HG03025 (cell line): ENCODE data around the gene MAPK11.

Source experiments
- ATAC-seq: cut with Tn5 transposase; IDR thresholded peaks from one replicate; pipeline ENCODE4 v1.9.1; 2021; ENCODE audit warnings: mild to moderate bottlenecking, moderate library complexity; ENCODE audit not compliant: unreplicated experiment, low FRiP score

Gene MAPK11

GRCh38 chr22:50215297-50216054, 54.7 kb downstream of the MAPK11 start:
- ATAC-seq = no peak
